ENCODE measurements around the gene TSHB. TPM values are rescaled to one million over a fixed set of nuclear protein-coding genes. Genes with fewer than 3 reads are reported as not detected.

TSHB gene
- total RNA-seq, 2 donors from 2014 or later: not detected

GRCh38 chr1:115077984-115078330 is 48.3 kb downstream of the TSHB start:
- DNase-seq (no peak), ATAC-seq (no peak)
- intact Hi-C loops (cut with DNase I): no loop called here

GRCh38 chr1:115078708-115079107 is 49.1 kb downstream of the TSHB start:
- intact Hi-C loops (cut with DNase I): no loop called here
- no peak for DNase-seq
- ATAC-seq: no peak

DNA sequence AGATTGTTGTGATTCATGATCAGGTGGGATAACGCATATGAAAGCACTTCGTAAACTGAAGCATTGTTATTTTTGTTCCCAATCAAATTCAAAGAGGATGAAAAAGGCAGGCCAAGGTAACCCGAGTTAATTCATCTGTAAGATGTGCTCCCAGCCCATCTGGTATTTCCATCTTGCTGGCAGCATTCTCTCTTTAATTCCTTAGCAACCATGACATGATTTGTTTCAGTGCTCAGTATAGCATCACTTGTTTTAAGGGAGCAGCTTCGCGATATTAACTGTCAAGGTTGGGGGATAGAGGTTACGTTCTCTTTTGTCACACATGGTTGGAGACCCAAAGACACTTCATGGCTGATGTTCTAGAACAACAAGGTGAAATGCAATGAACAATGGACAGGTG is 53.3 kb downstream of the TSHB start:
- no peak for DNase-seq
- intact Hi-C loops (cut with DNase I): no loop called here
- ATAC-seq: no peak

Other genes starting within 250 kb of the TSHB start
- 10 to 100 TPM; 33.2 to 34.9 TPM for gene SIKE1, start 249.1 kb upstream of the TSHB start, total RNA-seq
- gene SYCP1, start 175.0 kb upstream of the TSHB start, total RNA-seq: under 1 TPM in 1 of 2 donors, not detected in 1; 0.10 TPM
- gene TSPAN2, start 59.7 kb downstream of the TSHB start, total RNA-seq: 10 to 100 TPM; 13.3 to 15.1 TPM

Data from left cardiac atrium (tissue), 4 donors.